OCI-LY7 (cell line): ENCODE results near the gene RSU1.

ENCODE experiments used
- CTCF ChIP-seq: fragments of 200-600 bp; sonication (generic); conservative IDR thresholded peaks from 2 replicates; pipeline ENCODE4 v1.5.1; 2014; ENCODE audit warnings: mild to moderate bottlenecking, antibody characterized with exemption, low read length, moderate library complexity, mixed read lengths
- EZH2phosphoT487 ChIP-seq: fragments of 200-600 bp; sonication (generic); IDR thresholded peaks from 2 replicates; pipeline ENCODE4 v1.6.1; 2018; ENCODE audit warnings: low read depth, borderline replicate concordance, mild to moderate bottlenecking, mixed run types, antibody characterized with exemption, low read length, moderate library complexity, mixed read lengths

GRCh38 chr10:16632996-16633395 lies 184.2 kb downstream of the RSU1 start:
- TF ChIP-seq CTCF (no peak), EZH2phosphoT487 (no peak)
